A673 (cell line): Measurements from ENCODE around the gene FANCB. TPM values are rescaled to one million over a fixed set of nuclear protein-coding genes. Genes with fewer than 3 reads are reported as not detected.

ENCODE experiments used
- BruUV-seq: library from RNA; stranded (reverse); fragments of 400-500 nt; replicated peaks from 2 replicates; lab custom pipeline; 2021; lab: Mats Ljungman, UMichigan
- CTCF ChIA-PET: fragments of 300-600 bp; sonication (Branson Sonifier 250); formaldehyde crosslinking; loops from one replicate; lab custom pipeline; 2022; ENCODE audit warnings: antibody characterized with exemption; lab: Charles Lee
- POLR2A ChIA-PET: fragments of 300-600 bp; sonication (Branson Sonifier 250); formaldehyde crosslinking; loops from one replicate; lab custom pipeline; 2022; ENCODE audit warnings: antibody characterized with exemption; ENCODE audit not compliant: low non-redundant PET; lab: Charles Lee
- DNase-seq: peaks from one replicate; pipeline ENCODE4 v3.0.0-alpha.2; 2015; ENCODE audit warnings: low spot score
- H3K27ac ChIP-seq: fragments of 200-600 bp; sonication (generic); 2 replicates; pipeline ENCODE4 v1.5.1; 2016; ENCODE audit warnings: mixed run types, low read depth, mild to moderate bottlenecking, mixed read lengths, antibody characterized with exemption, low read length; ENCODE audit not compliant: poor library complexity, severe bottlenecking
- H3K27me3 ChIP-seq: fragments of 200-600 bp; sonication (generic); replicated peaks from 2 replicates; pipeline ENCODE4 v1.6.1; 2017; ENCODE audit warnings: mixed run types, low read depth, mild to moderate bottlenecking, mixed read lengths, antibody characterized with exemption, low read length; ENCODE audit not compliant: insufficient read depth, poor library complexity
- H3K36me3 ChIP-seq: fragments of 200-600 bp; sonication (generic); 2 replicates; pipeline ENCODE4 v1.6.1; 2016; ENCODE audit warnings: mixed run types, mild to moderate bottlenecking, mixed read lengths, antibody characterized with exemption, low read length; ENCODE audit not compliant: insufficient read depth, poor library complexity, severe bottlenecking
- H3K4me1 ChIP-seq: fragments of 200-600 bp; sonication (generic); 2 replicates; pipeline ENCODE4 v1.6.1; 2017; ENCODE audit warnings: mixed run types, mild to moderate bottlenecking, mixed read lengths, antibody characterized with exemption, low read length; ENCODE audit not compliant: insufficient read depth, poor library complexity, severe bottlenecking
- H3K4me3 ChIP-seq: fragments of 200-600 bp; sonication (generic); 2 replicates; pipeline ENCODE4 v1.5.1; 2016; ENCODE audit warnings: low read depth, mixed run types, mild to moderate bottlenecking, mixed read lengths, low read length; ENCODE audit not compliant: poor library complexity, severe bottlenecking
- H3K9me3 ChIP-seq: fragments of 200-600 bp; sonication (generic); 2 replicates; pipeline ENCODE4 v1.6.1; 2016; ENCODE audit warnings: mixed run types, low read depth, mild to moderate bottlenecking, mixed read lengths, antibody characterized with exemption, low read length; ENCODE audit not compliant: poor library complexity, severe bottlenecking
- EZH2 ChIP-seq: fragments of 200-600 bp; sonication (generic); IDR thresholded peaks from 2 replicates; pipeline ENCODE4 v1.6.1; 2017; ENCODE audit warnings: borderline replicate concordance, low read depth, mild to moderate bottlenecking, mixed read lengths, antibody characterized with exemption, low read length; ENCODE audit not compliant: poor library complexity, severe bottlenecking
- intact Hi-C: fragments of 100-400 bp; cut with micrococcal nuclease; formaldehyde crosslinking; loops from one replicate; pipeline ENCODE4 v1.10.0; 2022; ENCODE audit not compliant: unreplicated experiment
- total RNA-seq: library from RNA; stranded (reverse); gene quantifications from 2 replicates; pipeline ENCODE4 v1.2.3, GENCODE V29; 2021
- TF ChIP-seq, protein P1 (sequence below): fragments of 300-800, 200-600 bp; sonication (generic); conservative IDR thresholded peaks from 2 replicates; pipeline ENCODE4 v1.5.1; 2017; ENCODE audit warnings: low read depth, mild to moderate bottlenecking, antibody characterized with exemption, low read length, moderate library complexity, mixed read lengths

Gene FANCB
- total RNA-seq, 1 experiment from 2014 or later: 16.8 TPM

DNA sequence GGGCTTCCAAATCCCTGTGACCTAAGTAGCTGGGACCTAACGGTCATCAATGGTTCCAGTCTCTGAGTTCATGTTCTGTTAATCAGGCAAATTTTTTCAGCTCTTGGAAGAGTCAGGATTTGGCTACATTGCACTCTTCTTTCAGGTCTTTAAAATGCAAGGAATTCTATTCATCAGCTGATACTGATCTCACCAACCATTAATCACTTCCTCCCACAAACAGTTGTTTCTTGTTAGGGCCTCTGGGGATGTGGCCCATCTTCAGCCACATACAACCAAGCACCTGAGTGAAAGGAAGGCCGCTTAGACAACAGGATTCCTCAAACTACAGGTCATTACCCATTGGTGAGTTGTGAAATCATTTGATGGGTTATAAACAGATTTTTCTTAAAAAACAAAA lies 71.7 kb downstream of the FANCB start:
- no TSS peak for BruUV-seq
- POLR2A ChIA-PET: interaction anchor here (0.6 kb wide), 1 partner anchor 300 kb away, joined by 3 read pairs; no protein-coding TSS in a partner anchor
- TF ChIP-seq, protein P1, sequence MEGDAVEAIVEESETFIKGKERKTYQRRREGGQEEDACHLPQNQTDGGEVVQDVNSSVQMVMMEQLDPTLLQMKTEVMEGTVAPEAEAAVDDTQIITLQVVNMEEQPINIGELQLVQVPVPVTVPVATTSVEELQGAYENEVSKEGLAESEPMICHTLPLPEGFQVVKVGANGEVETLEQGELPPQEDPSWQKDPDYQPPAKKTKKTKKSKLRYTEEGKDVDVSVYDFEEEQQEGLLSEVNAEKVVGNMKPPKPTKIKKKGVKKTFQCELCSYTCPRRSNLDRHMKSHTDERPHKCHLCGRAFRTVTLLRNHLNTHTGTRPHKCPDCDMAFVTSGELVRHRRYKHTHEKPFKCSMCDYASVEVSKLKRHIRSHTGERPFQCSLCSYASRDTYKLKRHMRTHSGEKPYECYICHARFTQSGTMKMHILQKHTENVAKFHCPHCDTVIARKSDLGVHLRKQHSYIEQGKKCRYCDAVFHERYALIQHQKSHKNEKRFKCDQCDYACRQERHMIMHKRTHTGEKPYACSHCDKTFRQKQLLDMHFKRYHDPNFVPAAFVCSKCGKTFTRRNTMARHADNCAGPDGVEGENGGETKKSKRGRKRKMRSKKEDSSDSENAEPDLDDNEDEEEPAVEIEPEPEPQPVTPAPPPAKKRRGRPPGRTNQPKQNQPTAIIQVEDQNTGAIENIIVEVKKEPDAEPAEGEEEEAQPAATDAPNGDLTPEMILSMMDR: no peak
- no peak for TF ChIP-seq EZH2
- H3K4me1 ChIP-seq: no peaks in the 10 kb centered on the region
- H3K27ac ChIP-seq: no peak overlapping the region
- no peaks in the 10 kb centered on the region for H3K36me3 ChIP-seq
- no peaks in the 10 kb centered on the region for H3K27me3 ChIP-seq
- CTCF ChIA-PET: no interaction called here
- intact Hi-C loops: no loop called here
- no peak for DNase-seq
- no peak overlapping the region for H3K4me3 ChIP-seq
- no peaks in the 10 kb centered on the region for H3K9me3 ChIP-seq

DNA sequence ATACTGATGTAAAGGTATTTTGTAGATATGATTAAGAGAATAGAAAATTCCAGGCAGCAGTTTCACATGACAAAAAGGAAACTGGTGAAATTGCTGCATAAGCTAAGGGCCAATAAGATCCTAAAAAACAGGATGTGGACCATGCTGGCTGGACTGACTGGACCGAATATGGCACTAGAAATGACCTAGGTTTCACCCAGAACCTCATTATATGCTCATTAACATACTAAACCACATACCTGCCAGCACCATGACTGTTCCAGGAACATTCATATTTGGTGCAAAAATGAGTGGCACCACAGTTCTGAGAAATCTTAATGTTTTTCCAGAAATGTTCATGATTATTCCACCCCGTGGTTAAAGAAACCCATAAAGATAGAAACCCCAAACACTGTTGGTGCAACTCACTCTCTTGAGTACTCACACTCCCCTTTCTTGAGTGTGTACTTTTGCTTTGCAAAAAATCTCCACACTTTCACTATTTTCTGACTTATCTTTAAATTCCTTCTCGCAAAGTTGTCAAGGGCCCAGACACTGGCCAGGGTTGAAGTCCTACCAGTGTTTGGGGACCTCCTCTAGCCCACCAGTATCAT lies 74.0 kb downstream of the FANCB start:
- no peak for DNase-seq
- H3K4me1 ChIP-seq: no peaks in the 10 kb centered on the region
- TF ChIP-seq, protein P1: no peak
- no peak for TF ChIP-seq EZH2
- intact Hi-C loops: no loop called here
- H3K27me3 ChIP-seq: no peaks in the 10 kb centered on the region
- H3K27ac ChIP-seq: no peak overlapping the region
- no peaks in the 10 kb centered on the region for H3K36me3 ChIP-seq
- POLR2A ChIA-PET: no interaction called here
- BruUV-seq: no TSS peak
- H3K9me3 ChIP-seq: no peaks in the 10 kb centered on the region
- H3K4me3 ChIP-seq: no peak overlapping the region
- CTCF ChIA-PET: no interaction called here

Other genes starting within 250 kb of the FANCB start
- gene MOSPD2, start 352 bp upstream of the FANCB start, total RNA-seq: 7.7 and 11.5 TPM in 2 replicates